Effector memory CD4-positive, alpha-beta T cell (primary cell): ENCODE results near the gene ANXA4.
"Not testable (repeated sequence)": the region's sequence is repeated elsewhere in the genome, so short reads cannot be mapped to it uniquely, and the experiment has no call there.

ENCODE experiments used
- DNase-seq, 3 donors: peaks; one replicate each; pipeline ENCODE4 v3.0.0-alpha.2; 2020
- H3K27ac ChIP-seq: 2 replicates; pipeline ENCODE4 v1.7.0; 2013; ENCODE audit warnings: mild to moderate bottlenecking, low read length, moderate library complexity; ENCODE audit not compliant: insufficient read depth, poor library complexity, severe bottlenecking
- H3K27me3 ChIP-seq: replicated peaks from 2 replicates; pipeline ENCODE4 v1.7.0; 2013; ENCODE audit warnings: mild to moderate bottlenecking, low read length; ENCODE audit not compliant: insufficient read depth, control insufficient read depth, poor library complexity, severe bottlenecking
- H3K36me3 ChIP-seq: 2 replicates; pipeline ENCODE4 v1.7.0; 2013; ENCODE audit warnings: mild to moderate bottlenecking, low read length, moderate library complexity; ENCODE audit not compliant: control insufficient read depth, insufficient read depth
- H3K4me1 ChIP-seq: 2 replicates; pipeline ENCODE4 v1.7.0; 2013; ENCODE audit warnings: low read length, mild to moderate bottlenecking; ENCODE audit not compliant: control insufficient read depth, insufficient read depth, poor library complexity, severe bottlenecking
- H3K4me3 ChIP-seq: 2 replicates; pipeline ENCODE4 v1.7.0; 2013; ENCODE audit warnings: low read length, low read depth, mild to moderate bottlenecking; ENCODE audit not compliant: insufficient read depth, poor library complexity, severe bottlenecking
- H3K9me3 ChIP-seq: 2 replicates; pipeline ENCODE4 v1.7.0; 2013; ENCODE audit warnings: mild to moderate bottlenecking, low read length, moderate library complexity; ENCODE audit not compliant: control insufficient read depth

Gene ANXA4

DNA sequence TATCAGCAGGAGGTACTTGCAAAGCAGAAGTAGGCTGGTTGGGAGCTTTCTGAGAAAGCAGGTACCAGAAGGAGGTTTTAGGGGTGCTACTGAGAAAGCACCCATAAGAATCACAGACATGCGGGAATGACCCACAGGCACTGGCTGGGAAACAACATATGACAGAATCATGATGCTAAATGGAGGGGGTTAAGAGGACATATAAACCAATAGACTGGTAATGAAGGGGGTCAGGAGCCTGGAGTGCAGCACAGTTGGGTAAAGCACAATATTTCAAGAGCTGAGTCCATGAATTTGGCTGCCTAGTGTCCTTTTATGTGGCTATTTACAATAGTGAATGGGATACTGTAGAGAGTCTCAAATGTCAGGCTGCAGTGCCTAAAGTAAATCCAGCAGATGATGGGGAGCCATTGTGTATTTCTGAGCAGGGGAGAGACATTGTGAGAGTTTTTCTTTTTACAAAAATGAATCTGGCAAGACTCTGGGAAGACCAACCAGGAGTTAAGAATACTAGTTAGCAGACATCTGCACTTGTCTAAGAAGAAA is 59.9 kb downstream of the ANXA4 start:
- H3K4me1 ChIP-seq, result no peaks in the 10 kb centered on the region
- DNase-seq, result no peak
- no peak overlapping the region for H3K27ac ChIP-seq
- H3K36me3 ChIP-seq, result no peaks in the 10 kb centered on the region
- H3K4me3 ChIP-seq, result no peak overlapping the region
- H3K27me3 ChIP-seq, result no peaks in the 10 kb centered on the region
- H3K9me3 ChIP-seq, result no peaks in the 10 kb centered on the region

DNA sequence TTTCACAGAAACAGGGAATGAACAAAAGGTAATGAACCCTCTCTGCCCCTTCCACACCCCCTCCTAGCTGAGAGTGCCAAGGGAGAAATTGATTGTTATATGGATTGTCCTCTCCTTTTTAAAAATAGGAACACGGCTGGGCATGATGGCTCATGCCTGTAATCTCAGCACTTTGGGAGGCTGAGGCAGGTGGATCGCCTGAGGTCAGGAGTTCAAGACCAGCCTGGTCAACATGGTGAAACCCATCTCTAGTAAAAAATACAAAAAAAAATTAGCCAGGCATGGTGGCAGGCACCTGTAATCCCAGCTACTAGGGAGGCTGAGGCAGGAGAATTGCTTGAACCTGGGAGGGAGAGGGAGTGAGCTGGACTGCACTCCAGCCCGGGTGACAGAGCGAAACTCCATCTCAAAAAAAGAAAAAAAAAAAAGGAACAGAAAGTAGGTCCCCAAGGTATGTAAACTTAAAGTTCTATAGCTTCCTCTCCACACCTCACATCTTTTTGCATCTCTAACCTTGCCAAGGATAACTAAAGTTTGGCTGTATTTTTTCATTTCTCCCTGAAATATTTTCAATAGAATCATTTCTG is 60.9 kb downstream of the ANXA4 start:
- H3K36me3 ChIP-seq, H3K27ac ChIP-seq, H3K9me3 ChIP-seq, DNase-seq, H3K27me3 ChIP-seq, H3K4me3 ChIP-seq, H3K4me1 ChIP-seq: not testable (repeated sequence)

DNA sequence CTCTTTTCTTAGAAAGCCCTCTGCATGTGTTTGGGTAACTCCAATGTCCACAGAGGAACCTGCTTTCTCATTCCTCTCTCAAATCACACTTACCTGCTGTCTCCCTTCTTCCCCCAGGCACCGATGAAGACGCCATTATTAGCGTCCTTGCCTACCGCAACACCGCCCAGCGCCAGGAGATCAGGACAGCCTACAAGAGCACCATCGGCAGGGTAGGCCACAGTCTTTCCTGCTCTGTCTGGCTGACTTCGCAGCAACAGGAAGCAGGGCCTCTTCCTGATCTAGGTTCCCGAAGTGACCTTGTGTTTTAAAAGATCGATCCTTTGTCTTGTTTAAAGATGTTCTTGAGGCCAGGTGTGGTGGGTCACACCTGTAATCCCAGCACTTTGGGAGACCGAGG is 62.5 kb downstream of the ANXA4 start:
- H3K9me3 ChIP-seq, result no peaks in the 10 kb centered on the region
- H3K27ac ChIP-seq, result no peak overlapping the region
- H3K4me1 ChIP-seq, result no peaks in the 10 kb centered on the region
- H3K36me3 ChIP-seq, result no peaks in the 10 kb centered on the region
- no peaks in the 10 kb centered on the region for H3K27me3 ChIP-seq
- no peak overlapping the region for H3K4me3 ChIP-seq
- DNase-seq, result no peak

DNA sequence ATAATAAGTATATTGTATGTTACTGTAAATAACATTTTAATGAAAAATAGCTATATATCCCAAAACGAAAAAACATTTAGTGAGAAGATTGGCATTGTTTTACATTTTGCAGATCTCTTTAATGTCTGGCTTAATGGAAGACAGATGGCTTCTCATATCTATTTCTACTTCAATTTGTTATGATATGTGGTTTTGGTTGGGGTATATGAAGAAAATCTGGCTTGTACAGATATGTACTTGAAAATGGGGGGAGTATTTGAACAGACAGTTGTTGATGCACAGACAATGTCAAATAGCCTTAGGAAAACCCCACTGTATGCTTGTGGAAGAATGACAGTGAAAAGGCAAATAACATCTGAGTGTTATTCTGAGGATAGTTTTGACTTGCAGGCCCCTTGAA is 64.0 kb downstream of the ANXA4 start:
- H3K36me3 ChIP-seq, result no peaks in the 10 kb centered on the region
- H3K27ac ChIP-seq, result no peak overlapping the region
- no peaks in the 10 kb centered on the region for H3K27me3 ChIP-seq
- no peaks in the 10 kb centered on the region for H3K4me1 ChIP-seq
- H3K4me3 ChIP-seq, result no peak overlapping the region
- H3K9me3 ChIP-seq, result no peaks in the 10 kb centered on the region
- DNase-seq, result no peak

DNA sequence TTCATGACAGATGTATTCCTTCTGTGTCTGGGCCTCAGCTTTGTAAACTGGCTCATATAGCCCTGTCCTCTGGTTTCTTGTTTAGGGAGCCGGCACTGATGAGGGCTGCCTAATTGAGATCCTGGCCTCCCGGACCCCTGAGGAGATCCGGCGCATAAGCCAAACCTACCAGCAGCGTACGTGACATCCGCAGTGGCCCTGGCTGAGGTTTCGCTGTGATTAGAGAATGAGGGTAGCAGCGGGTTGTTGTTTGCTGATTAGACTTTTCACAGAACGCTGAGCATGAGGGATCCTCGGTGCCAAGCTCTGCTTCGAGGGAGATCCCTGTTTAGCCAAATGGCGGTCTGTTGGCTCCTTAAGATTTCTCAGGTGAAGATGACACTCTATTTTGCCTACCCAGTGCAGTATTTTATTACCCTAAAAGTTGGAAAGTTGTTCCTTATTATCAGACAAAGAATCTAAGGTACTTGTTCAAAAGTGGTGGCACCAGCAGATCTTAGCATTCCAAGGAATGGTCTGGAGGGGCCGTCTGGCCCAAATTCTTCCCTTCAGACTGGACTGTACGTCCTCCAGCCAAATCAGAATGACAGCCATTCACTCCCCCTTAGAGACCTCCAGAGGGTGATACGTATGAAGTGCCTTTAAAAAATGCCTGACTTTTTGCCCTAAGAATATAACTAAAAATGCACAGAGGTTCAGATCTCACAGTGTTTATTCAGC is 66.0 kb downstream of the ANXA4 start:
- Histone ChIP-seq H3K36me3 (no peaks in the 10 kb centered on the region), H3K27ac (no peak overlapping the region), H3K4me3 (no peak overlapping the region), H3K4me1 (no peaks in the 10 kb centered on the region), H3K9me3 (no peaks in the 10 kb centered on the region), H3K27me3 (no peaks in the 10 kb centered on the region)
- DNase-seq, result no peak

DNA sequence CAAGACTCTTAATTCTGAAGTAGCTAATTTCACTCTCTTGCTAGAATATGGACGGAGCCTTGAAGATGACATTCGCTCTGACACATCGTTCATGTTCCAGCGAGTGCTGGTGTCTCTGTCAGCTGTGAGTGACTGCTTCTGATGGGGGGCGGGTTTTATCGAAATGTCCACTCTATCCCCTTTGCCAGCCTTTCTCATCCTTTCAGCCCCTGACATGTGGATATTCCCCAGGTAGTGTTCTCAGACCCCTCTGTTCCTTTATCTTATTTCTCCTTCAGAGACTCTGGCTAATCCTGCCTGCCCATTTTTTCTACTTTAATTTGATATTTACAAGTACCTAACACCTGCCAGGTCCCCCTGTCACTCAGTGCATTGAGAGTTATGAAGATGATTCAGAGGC is 68.6 kb downstream of the ANXA4 start:
- DNase-seq, result no peak
- Histone ChIP-seq H3K9me3 (no peaks in the 10 kb centered on the region), H3K27me3 (no peaks in the 10 kb centered on the region), H3K4me1 (no peaks in the 10 kb centered on the region), H3K4me3 (no peak overlapping the region), H3K36me3 (no peaks in the 10 kb centered on the region), H3K27ac (no peak overlapping the region)

DNA sequence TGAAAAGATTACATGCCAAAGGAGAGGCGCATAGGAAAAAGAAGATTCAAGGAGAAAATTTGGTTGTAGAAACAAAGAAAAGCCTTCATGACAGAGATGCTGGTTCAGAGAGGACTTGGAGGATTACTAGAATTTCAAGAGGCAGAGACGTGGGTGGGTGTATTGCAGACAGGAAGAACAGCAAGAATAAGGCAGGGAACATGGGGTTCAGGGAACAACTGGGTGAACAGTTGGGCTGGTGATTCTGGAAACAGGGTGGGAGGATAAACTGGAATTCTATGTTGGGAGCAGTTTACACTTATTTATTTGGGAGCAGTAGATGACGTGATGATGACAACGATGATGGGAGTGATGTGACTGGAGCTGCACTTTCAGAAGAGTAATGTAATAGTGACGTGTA is 69.1 kb downstream of the ANXA4 start:
- no peak overlapping the region for H3K4me3 ChIP-seq
- no peak overlapping the region for H3K27ac ChIP-seq
- H3K4me1 ChIP-seq, result no peaks in the 10 kb centered on the region
- DNase-seq, result no peak
- no peaks in the 10 kb centered on the region for H3K9me3 ChIP-seq
- H3K27me3 ChIP-seq, result no peaks in the 10 kb centered on the region
- no peaks in the 10 kb centered on the region for H3K36me3 ChIP-seq

DNA sequence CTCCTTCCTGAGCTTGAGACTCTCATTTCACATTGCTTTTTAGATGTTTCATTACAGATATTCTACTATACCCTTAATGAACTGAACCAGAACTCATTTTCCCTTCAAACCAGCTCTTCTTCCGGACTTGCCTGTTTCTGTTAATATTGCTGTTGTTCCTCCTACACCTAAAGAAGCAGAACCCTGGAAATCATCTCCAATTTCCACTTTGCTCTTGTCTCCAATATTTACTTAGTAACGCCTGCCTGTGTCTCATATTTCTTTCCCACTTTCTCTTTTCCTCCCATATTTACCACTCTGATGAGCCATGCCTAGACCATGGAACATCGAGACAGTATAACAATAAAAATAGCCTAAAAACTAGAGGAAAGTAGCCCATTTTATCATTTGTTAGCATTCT is 69.7 kb downstream of the ANXA4 start:
- H3K27me3 ChIP-seq, result no peaks in the 10 kb centered on the region
- no peak overlapping the region for H3K27ac ChIP-seq
- H3K36me3 ChIP-seq, result no peaks in the 10 kb centered on the region
- no peak overlapping the region for H3K4me3 ChIP-seq
- no peaks in the 10 kb centered on the region for H3K9me3 ChIP-seq
- no peak for DNase-seq
- no peaks in the 10 kb centered on the region for H3K4me1 ChIP-seq

DNA sequence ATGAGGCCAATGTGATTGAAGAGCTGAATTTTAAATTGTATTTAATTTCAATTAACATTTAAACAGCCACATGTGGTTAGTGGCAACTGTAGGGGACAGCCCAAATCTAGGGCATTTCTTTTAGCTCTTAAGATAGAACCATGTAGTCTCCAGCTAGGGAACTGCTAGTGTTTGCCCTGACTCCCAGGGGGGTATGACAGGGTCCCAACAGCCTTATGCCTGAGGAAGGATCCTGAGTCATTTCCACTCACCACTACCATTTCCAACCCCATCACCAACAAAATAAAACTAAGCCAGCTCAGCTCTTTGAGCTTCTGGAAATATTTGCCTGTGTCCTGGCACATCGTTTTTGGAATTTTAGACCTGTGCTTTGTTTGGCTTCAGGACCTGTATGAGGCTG is 73.8 kb downstream of the ANXA4 start:
- H3K9me3 ChIP-seq, result no peaks in the 10 kb centered on the region
- H3K4me3 ChIP-seq, result no peak overlapping the region
- no peaks in the 10 kb centered on the region for H3K36me3 ChIP-seq
- no peaks in the 10 kb centered on the region for H3K4me1 ChIP-seq
- no peaks in the 10 kb centered on the region for H3K27me3 ChIP-seq
- no peak for DNase-seq
- H3K27ac ChIP-seq, result no peak overlapping the region

DNA sequence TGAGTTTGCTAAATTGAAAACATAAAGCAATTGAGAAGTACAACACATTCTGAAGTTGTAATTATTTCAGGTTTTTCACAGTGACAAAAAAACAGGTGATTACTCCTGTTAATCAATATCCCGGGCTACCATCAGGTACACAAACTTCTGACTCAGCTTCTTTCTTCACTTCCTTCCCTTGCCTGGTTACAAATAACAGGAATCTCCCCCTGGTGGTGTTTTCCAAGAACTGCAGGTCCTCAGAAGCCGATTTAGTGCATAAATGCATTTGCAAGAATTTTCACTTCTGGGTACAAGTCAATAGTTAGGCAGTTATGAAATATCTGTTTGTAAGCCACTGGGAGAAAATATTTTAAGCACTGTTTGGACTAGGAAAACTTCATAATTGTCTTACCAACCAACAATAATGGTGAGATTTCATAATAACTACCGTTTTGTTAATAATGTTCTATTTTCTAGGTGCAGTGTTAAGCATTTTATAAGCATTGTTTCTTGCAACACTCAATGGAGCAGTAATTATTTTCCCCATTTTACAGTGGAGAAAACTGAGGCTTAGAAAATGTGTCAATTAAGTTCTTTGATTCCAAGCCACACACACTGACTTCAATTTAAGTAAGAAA is 75.1 kb downstream of the ANXA4 start:
- peak; percentile 50 to 70 (median 55) for DNase-seq
- Histone ChIP-seq H3K4me1 (no peaks in the 10 kb centered on the region), H3K27me3 (no peaks in the 10 kb centered on the region), H3K4me3 (no peak overlapping the region), H3K27ac (no peak overlapping the region), H3K36me3 (no peaks in the 10 kb centered on the region), H3K9me3 (no peaks in the 10 kb centered on the region)
